ENCODE measurements around the gene TIMD4.

Gene TIMD4

GRCh38 chr5:156892864-156893263 lies 70.2 kb downstream of the TIMD4 start:
- Histone ChIP-seq H3K27me3 (ENCODE audit: insufficient read depth, low read length) (no peaks in the 10 kb centered on the region), H3K4me1 (ENCODE audit: insufficient read depth, low read length) (no peaks in the 10 kb centered on the region), H3K9me3 (ENCODE audit: insufficient read depth, low read depth, low read length) (no peaks in the 10 kb centered on the region), H3K27ac (ENCODE audit: low read length) (no peak overlapping the region), H3K4me3 (ENCODE audit: low read length) (no peak overlapping the region), H3K36me3 (ENCODE audit: insufficient read depth, low read depth, low read length) (no peaks in the 10 kb centered on the region), H3K9ac (ENCODE audit: low read depth, low read length) (no peak overlapping the region)

- Histone ChIP-seq H3K36me3 (ENCODE audit: insufficient read depth, low read depth, low read length) (no peaks in the 10 kb centered on the region), H3K27ac (ENCODE audit: low read length) (no peak overlapping the region), H3K4me1 (ENCODE audit: insufficient read depth, low read length) (no peaks in the 10 kb centered on the region), H3K27me3 (ENCODE audit: insufficient read depth, low read length) (no peaks in the 10 kb centered on the region), H3K9me3 (ENCODE audit: insufficient read depth, low read depth, low read length) (no peaks in the 10 kb centered on the region), H3K9ac (ENCODE audit: low read depth, low read length) (no peak overlapping the region), H3K4me3 (ENCODE audit: low read length) (no peak overlapping the region)
These were observed 70.8 kb downstream of the TIMD4 start for GRCh38 chr5:156892223-156892622.

GRCh38 chr5:156888520-156888919 lies 74.5 kb downstream of the TIMD4 start:
- no peak overlapping the region for H3K4me3 ChIP-seq (ENCODE audit: low read length)
- no peaks in the 10 kb centered on the region for H3K36me3 ChIP-seq (ENCODE audit: insufficient read depth, low read depth, low read length)
- H3K4me1 ChIP-seq (ENCODE audit: insufficient read depth, low read length), result no peaks in the 10 kb centered on the region
- H3K9ac ChIP-seq (ENCODE audit: low read depth, low read length), result no peak overlapping the region
- no peaks in the 10 kb centered on the region for H3K9me3 ChIP-seq (ENCODE audit: insufficient read depth, low read depth, low read length)
- H3K27ac ChIP-seq (ENCODE audit: low read length), result no peak overlapping the region
- no peaks in the 10 kb centered on the region for H3K27me3 ChIP-seq (ENCODE audit: insufficient read depth, low read length)

- Histone ChIP-seq H3K9me3 (ENCODE audit: insufficient read depth, low read depth, low read length) (no peaks in the 10 kb centered on the region), H3K4me1 (ENCODE audit: insufficient read depth, low read length) (no peaks in the 10 kb centered on the region), H3K27ac (ENCODE audit: low read length) (no peak overlapping the region), H3K4me3 (ENCODE audit: low read length) (no peak overlapping the region), H3K27me3 (ENCODE audit: insufficient read depth, low read length) (no peaks in the 10 kb centered on the region), H3K9ac (ENCODE audit: low read depth, low read length) (no peak overlapping the region), H3K36me3 (ENCODE audit: insufficient read depth, low read depth, low read length) (no peaks in the 10 kb centered on the region)
These were observed 79.6 kb downstream of the TIMD4 start for GRCh38 chr5:156883316-156883875.

GRCh38 chr5:156879665-156880285 lies 83.3 kb downstream of the TIMD4 start:
- Histone ChIP-seq H3K4me3 (ENCODE audit: low read length) (no peak overlapping the region), H3K36me3 (ENCODE audit: insufficient read depth, low read depth, low read length) (no peaks in the 10 kb centered on the region), H3K27me3 (ENCODE audit: insufficient read depth, low read length) (no peaks in the 10 kb centered on the region), H3K27ac (ENCODE audit: low read length) (no peak overlapping the region), H3K9ac (ENCODE audit: low read depth, low read length) (no peak overlapping the region), H3K9me3 (ENCODE audit: insufficient read depth, low read depth, low read length) (no peaks in the 10 kb centered on the region), H3K4me1 (ENCODE audit: insufficient read depth, low read length) (no peaks in the 10 kb centered on the region)

- no peaks in the 10 kb centered on the region for H3K27me3 ChIP-seq (ENCODE audit: insufficient read depth, low read length)
- no peaks in the 10 kb centered on the region for H3K9me3 ChIP-seq (ENCODE audit: insufficient read depth, low read depth, low read length)
- no peak overlapping the region for H3K4me3 ChIP-seq (ENCODE audit: low read length)
- H3K9ac ChIP-seq (ENCODE audit: low read depth, low read length), result no peak overlapping the region
- no peaks in the 10 kb centered on the region for H3K36me3 ChIP-seq (ENCODE audit: insufficient read depth, low read depth, low read length)
- no peak overlapping the region for H3K27ac ChIP-seq (ENCODE audit: low read length)
- no peaks in the 10 kb centered on the region for H3K4me1 ChIP-seq (ENCODE audit: insufficient read depth, low read length)
These were observed 91.8 kb downstream of the TIMD4 start for GRCh38 chr5:156871212-156871611.

- Histone ChIP-seq H3K9ac (ENCODE audit: low read depth, low read length) (no peak overlapping the region), H3K4me3 (ENCODE audit: low read length) (no peak overlapping the region), H3K4me1 (ENCODE audit: insufficient read depth, low read length) (no peaks in the 10 kb centered on the region)
These were observed 92.6 kb downstream of the TIMD4 start for GRCh38 chr5:156870498-156870839.

More at GRCh38 chr5:156870498-156870839, 92.6 kb downstream of the TIMD4 start:
- Histone ChIP-seq H3K27me3 (ENCODE audit: insufficient read depth, low read length) (no peaks in the 10 kb centered on the region), H3K27ac (ENCODE audit: low read length) (no peak overlapping the region), H3K36me3 (ENCODE audit: insufficient read depth, low read depth, low read length) (no peaks in the 10 kb centered on the region), H3K9me3 (ENCODE audit: insufficient read depth, low read depth, low read length) (no peaks in the 10 kb centered on the region)
